GM11168 (cell line): Measurements from ENCODE around the gene FAM72B.
"Not testable (repeated sequence)": the region's sequence is repeated elsewhere in the genome, so short reads cannot be mapped to it uniquely, and the experiment has no call there.

Experiments
- in situ Hi-C: fragments of 300-500 bp; cut with MboI; formaldehyde crosslinking; loops from one replicate; pipeline ENCODE4 v1.12.0; 2022; ENCODE audit warnings: low sequenced_read_pairs; ENCODE audit not compliant: unreplicated experiment

The FAM72B gene

DNA sequence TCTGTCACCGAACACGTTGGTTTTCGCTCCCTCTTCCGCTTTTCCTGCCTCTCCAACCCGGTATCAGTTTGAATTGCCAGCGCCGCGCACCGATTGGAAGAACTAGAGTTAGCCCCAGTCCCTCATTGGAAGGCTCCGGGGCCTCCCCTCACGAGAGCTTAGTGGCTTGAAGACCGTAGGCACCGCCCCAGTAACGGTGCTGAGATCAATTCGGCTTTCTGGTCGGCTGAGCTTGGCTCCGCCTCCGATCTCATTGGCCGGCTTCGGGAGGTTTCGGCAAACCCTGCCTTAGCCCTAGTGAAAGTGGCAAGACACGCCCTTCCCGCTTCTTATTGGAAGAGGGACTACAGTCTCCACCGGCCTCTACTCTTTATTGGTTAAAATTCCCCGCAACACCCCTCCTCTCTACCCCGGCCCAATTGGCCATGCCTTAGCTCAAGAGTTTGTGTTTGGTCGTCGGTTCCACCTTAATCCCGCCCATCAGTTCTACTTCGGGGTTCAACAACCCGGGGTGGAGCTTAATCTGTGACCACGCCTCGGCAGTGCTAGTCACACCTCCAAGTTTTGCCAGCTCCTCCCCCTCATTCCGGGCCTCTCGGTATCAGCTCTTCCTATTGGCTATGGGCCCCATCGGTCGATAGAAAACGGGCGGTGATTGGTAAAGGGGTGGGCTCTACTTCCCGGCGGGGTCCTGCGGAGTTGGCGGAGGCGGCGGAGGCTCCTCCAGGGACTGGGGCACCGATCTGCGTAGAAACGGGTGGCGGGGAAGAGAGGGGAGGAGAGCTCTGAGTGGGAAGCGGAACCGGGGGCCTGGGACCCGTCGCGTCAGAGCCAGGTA lies at the start of gene FAM72B, which contains the start of gene SRGAP2C:
Gene FAM72B (minus strand): TSS at position 51 of the 838 bp plus-strand sequence. CDS start 851 bp downstream, outside the sequence.
Gene SRGAP2C (plus strand): TSS at position 686 of the 838 bp plus-strand sequence. CDS start 2,472 bp downstream, outside the sequence.
- in situ Hi-C loops: not testable (repeated sequence)

DNA sequence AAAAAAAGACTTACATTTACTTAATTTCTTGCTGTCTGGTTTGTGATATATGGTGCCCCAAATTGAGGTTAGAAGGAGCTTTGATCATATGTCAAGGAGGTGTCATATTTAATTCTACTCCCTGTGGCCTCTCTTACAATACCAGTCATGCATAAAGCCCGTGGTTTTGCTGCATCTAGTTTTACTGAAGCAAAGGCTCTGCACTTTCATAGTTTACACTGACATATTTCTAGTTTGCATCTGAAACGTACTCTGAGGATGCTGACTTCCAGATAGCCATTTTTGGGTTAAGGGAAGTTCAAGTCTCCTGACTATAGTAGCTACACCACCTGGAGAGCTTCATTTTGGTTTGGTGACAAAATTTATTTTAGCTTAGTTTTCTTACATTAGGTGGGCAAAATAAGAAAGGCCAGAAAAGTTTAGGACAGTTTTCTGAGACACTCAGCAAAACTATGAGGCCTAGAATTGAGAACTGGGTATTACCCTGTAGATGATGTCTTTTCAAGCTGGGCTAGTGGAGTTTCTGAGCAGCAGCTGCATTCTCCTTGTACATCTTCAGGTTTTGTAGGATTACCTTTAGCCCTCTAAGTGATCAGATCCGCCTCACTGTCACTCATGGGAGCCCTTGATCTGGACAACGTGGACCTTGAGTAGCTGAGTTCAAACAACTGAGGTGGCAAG lies 48.4 kb upstream of the FAM72B start:
- in situ Hi-C loops: not testable (repeated sequence)

DNA sequence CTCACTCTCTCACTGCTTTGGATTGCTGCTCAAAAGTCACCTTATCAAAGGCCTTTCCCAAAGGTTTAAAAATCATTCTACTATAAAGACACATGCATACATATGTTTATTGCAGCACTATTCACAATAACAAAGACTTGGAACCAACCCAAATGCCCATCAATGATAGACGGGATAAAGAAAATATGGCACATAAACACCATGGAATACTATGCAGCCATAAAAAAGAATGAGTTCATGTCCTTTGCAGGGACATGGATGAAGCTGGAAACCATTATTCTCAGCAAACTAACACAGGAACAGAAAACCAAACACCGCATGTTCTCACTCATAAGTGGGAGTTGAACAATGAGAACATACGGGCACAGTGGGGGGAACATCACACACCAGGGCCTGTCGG lies 46.5 kb upstream of the FAM72B start:
- in situ Hi-C loops: not testable (repeated sequence)

DNA sequence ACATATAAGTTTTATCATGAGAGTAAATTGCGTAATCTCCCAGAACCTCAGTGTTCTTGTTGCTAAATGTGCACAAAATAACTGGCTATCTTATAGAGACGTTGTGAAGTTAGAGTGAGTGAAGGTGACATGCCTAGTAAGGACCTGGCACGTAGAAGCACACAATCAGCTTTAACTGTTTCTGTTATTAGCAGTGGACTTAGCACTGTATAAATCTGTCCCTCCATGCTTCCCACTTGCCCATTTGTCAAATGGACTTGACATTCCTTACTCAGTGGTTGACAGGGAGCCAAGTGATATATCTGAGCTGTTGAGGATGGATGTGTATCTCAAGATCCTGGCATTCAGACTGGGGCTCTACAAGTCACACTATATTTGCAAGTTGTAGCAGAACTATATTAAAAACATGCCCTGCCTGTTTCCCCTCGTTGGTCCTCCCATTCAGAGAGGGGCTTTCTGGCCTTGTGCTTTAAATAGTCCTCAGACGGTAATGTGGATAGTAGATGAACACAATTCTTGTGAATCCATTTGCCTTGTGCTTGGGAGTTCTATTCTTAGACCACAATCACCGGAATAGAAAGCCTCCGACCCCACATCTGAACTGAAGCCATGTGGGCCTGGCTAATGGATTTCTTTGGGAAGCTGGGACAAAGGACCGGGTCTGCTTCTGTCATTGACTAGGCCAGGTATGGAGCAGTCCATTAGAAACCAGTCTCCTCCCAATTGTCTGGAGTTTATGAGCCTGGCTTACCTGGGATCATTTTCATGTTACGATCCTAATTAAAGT lies 43.6 kb upstream of the FAM72B start:
- in situ Hi-C loops: not testable (repeated sequence)

DNA sequence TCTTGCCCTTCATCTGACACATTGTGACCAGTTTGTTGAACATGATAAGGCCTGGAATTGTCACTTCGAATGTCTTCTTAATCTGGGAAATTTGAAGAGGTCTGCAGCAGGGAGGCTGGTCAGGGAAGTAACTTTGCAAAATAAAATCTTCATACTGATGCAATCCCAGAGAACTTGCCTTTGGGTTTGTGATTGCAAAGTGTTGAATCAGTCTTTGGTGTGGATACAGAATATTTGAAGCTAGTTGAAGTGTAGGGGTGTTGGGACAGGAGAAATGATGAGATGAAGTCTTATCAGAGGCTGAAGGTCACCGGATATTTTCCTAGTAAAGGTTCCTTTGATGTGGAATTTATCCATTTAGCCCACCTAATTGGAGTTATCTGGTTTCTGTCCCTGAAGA lies 42.8 kb upstream of the FAM72B start:
- in situ Hi-C loops: not testable (repeated sequence)

DNA sequence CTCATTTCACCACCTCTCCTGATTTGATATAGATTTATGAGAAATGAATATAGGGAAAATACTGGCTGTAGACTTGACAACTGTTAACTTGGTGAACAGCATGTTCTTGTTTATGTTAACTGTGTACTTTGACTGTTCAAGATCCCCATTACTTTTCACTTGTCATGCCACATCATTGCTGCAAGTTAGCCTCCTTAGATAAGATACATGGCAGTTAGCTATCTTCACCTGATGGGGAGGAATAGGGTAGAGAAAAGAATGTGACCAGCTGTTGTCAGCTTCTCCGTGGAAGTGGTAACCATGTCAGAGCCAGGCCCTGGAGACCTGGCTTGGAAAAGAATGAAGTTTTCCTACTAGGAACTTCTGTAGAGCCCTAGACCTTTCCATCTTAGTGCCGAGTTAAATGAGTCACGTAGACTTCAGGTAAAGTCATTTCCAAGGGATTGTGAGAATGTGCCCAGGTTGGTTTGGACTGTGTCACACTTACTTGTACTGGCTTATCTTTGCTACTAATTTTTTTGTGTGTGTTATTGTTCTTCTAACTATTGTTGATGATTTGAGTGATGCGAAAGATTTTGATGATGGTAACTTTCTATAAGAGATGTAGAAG lies 42.3 kb upstream of the FAM72B start:
- in situ Hi-C loops: not testable (repeated sequence)

DNA sequence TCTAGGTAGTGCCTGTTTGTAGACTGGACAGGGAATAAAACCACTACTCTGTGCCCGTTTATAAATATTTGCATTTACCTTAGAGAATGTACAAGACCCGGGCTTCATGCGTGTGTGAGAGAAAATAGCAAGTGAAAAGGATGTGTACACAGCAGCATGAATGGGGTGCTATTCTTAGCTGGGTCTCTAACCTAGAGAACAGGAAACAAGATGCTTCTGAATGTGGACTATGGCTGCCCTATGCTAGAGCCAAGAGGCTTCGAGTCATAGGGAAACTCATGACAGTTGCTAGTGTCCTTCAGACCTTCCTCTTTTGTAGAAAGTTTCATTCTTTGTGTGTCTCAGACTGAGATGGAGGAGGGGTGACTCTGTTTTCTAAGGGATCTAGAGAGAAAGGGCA lies 40.6 kb upstream of the FAM72B start:
- in situ Hi-C loops: not testable (repeated sequence)

DNA sequence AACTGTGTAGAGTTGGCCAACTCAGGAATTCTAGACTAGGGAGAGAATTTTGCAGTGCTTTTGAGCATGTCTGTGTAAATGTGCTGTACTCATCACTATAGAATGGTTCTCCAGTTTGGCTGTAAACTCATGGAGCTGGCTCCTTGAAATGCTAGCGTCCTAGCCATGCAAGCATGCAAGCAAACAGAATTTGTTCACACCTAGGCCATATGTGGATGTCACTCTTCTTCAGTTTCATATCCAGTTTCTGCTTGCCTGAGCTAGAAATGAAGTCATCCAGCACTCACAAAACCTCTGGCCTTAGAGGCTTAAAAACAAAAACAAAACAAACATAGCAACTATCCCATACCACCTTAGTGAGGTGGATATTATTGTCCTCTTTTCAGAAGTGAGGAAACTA lies 37.6 kb upstream of the FAM72B start:
- in situ Hi-C loops: not testable (repeated sequence)

DNA sequence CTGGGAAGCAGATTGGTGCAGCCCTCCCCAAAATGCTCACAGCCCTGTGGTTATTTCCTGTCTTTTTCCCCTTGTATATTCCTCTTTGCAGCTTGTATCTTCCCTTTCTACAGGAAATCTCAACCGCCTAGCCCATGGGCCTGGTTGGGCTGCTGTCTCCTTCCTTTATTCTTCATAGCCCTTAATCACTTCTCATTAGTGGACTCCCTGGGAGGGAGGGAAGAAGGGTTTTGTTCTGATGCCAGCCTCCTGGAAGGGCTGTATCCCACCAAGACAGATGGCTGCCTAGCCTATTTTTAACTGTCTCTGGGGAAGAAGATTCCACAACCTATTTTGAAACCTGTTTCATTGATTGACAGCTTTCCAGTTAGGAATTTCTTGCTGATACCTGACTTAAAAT lies 32.5 kb upstream of the FAM72B start:
- in situ Hi-C loops: not testable (repeated sequence)

DNA sequence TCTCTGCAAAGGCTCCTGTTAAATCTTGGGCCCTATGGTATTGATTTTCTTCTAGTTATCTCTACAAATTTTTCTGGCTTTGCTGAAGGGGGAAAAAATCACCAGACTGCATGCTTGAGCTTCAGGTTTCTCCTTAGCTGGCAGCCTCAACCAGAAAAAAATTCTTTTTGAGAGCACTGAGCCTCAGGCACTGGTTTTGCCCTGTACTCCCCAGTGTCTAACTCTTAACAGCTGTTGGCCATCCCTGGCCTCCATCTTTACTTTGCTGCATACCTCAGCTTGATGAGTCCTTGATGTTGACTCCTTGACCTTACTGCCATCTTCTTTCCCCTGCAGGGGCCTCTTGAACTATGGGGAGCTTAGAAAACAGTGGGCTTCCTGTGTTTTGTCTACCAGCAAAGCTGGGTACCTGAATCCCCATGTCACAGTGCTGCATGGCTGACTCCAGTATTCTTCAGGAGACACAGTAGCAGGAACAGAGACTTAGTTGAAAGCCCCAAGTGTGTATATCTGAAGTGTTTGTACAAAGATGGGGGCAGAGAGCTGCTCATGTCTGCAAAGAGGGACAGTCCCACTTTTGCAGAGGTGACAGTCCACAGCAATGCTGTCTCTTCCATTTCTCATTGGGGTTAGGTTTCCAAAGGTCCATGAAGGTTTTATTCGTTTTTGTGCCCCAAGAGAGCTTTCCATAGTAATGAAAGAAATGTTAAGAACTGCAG lies 31.7 kb upstream of the FAM72B start:
- in situ Hi-C loops: not testable (repeated sequence)

DNA sequence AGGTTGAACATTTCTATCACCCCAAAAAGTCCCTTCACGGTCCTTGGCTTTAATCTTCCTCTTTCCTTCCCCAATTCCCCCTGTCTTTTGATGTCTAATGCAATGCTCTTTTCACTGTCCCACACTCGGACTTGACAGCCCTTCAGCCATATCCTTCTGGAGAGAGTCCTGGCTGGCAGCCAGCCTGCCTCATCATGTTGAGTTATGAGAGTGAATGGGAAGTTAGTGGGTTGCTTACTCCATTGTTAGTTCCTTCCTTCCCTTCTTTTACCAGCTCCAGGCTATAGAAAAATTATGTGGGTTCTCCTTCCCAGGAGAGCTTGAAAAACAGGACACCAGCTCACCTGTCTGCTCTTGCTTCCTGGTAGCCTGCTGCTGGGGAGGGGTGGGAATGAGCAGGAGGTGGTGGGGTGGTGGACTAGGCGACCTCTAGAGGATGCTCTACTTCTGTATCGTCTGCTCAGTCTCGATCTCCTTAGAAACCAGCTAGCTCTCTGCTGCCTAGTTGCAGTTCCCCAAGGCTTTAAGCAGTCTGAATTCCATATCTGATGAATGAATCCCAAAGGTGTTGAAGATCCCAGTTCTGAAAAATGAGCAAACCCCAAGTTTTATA lies 30.5 kb upstream of the FAM72B start:
- in situ Hi-C loops: not testable (repeated sequence)

DNA sequence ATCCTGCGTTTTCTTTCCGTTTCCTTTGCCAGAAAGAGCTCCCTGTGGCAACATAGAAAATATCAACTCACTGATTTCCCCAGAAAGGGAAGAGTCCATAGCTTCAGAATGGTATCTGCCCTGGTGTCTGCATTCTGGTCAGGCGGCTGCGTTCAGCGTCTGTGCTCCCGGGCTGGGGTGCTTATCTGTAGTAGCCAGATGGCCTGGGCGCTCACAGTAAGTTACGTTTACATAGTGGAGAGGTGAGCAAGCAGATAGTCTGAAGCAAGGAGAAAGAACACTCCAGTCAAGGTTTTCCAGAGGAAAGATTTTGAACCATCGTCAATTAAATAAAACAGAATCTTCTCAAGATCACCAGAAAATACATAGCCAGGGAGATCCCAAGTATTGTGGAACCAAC lies 29.4 kb upstream of the FAM72B start:
- in situ Hi-C loops: not testable (repeated sequence)

DNA sequence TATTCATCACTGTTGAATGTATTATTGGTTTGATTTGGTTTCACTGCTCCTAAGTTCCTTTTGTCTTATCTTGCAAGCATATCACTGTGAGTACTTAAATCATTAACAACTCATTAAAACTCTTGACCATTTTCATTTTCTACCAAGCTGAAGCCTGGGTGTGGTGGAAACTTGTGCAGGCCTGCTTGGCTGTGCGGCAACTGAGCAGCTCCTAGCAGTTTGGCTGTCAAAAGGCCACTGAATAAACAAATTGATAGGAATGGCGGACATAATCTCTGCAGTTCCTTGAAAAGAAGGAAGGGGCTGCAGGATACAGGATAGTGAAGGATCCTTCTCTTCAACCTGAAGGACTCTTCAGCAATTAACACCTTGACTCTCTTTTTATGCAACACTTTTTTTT lies 26.6 kb upstream of the FAM72B start:
- in situ Hi-C loops: not testable (repeated sequence)

DNA sequence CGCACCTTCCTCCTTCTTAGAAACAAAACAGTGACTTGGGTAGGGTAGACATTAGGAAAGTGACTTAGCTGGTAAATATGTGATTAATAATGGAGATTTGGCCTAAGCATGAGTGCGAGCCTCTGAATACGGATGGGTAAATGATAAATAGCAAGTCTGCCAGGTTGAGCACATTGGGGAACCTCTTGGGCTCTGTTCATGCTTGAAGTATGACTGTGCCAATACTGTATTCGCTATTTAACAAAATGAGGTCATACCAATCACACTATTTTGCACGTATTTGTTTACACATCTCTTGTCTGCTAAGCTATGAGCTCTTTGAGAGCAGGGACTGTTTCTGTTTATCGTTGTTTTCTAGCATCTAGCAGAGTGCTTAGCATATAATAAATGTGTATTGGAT lies 24.2 kb upstream of the FAM72B start:
- in situ Hi-C loops: not testable (repeated sequence)

DNA sequence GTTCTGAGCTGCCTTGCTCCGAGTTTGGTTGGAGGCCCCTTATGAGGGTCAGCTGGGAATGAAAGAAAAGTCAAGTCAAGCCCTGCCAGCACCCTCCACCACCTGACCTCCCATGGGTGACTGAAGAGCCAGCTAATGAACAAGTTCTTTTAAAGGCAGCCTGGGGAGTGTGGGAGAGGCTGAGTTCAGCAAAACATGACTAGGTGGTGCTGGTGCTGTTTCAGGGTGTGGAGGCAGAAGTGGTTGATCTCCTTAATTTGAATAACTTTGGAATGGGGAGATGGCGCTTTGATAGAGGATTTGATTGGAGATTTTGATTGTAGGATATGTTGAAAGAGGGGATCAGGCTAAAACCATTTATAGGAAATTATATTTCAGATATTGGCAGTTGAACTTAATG lies 23.2 kb upstream of the FAM72B start:
- in situ Hi-C loops: not testable (repeated sequence)

DNA sequence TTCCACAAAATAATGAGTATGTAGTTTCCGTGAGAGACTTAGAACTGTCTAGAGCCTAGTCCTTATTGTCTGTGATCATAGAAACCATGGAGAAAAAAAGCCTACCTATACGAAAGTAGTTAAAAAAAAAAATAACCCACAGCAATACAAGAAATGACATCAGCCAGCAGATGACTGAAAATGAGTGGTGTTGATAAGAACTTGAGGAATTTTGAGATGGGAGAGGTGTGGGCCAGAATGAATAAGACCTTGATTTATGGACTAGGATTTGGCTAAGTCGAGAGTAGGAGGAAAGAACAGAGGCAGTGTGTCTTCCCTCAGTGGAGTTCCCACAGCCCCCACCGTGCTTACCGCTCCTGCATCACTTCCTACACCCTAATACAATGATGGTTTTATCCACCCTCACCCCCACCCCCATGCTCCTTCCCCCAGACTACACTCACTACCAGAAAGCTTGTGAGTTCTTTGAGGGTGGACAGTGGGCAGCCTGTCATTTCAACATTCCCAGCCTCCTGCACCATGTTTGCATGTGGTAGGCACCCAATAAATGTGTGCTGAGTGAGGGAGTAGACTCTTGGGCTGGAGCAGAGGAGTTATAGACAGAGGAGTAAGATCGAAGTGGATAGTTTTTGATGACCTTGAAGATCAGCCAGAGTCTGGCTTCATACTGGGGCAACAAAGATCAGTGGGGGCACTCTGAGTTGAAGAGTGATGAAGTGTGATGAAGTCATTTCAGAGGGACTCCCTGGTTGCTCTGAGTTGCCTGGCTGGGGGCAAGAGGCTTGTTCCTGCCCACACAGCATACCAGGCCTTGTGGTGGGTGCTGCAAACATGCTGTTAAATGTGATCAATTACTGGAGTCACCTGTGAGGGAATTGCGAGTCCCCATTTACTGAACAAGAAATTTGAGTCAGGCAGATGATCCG lies 21.9 kb upstream of the FAM72B start:
- in situ Hi-C loops: not testable (repeated sequence)

DNA sequence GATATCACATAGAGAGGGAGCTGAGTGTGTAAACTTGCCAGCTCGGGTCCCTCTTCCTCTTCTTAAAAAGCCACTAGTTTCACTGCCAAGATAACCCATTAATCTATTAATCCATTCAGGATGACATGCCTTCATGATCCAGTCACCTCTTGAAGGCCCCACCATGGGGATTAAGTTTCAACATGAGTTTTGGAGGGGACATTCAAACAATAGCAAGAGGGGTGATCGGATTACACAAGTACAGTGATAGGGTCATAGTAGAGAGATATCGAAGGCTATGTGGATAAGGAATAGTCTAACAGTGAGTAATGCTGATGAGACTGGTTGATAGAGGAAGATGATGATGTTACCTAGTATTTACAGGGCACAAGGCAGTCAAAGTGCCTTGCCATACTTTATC lies 18.8 kb upstream of the FAM72B start:
- in situ Hi-C loops: not testable (repeated sequence)
